22Rv1 (cell line): ENCODE data around the gene ARMC9.

Source experiments
- ZFX ChIP-seq: fragments of 450-650 bp; IDR thresholded peaks from 2 replicates; pipeline ENCODE4 v1.6.1; 2017; ENCODE audit warnings: antibody characterized with exemption, borderline replicate concordance
- TF ChIP-seq, protein P1 (sequence below): fragments of 450-650 bp; IDR thresholded peaks from 2 replicates; pipeline ENCODE4 v1.5.1; 2017; ENCODE audit warnings: mild to moderate bottlenecking

DNA sequence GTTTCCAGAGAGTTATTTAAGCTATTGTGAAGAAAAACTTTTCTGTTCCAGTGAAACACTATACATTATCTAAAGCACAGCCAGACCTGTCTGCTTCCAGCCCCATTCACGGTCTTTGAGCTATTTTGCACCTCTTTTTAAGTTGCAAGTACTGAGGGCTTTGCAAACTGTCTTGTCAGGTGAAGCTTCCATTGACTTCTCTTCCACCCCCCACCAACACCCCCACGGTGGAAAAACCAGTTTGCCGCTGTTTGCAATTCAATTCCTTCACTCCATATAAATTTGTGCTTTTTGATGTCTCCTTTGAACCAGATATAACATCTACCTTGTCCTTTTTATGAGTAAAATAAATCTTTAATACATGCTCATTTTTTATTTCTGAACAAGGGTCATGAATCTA, 212.8 kb downstream of the ARMC9 start:
- TF ChIP-seq, protein P1, sequence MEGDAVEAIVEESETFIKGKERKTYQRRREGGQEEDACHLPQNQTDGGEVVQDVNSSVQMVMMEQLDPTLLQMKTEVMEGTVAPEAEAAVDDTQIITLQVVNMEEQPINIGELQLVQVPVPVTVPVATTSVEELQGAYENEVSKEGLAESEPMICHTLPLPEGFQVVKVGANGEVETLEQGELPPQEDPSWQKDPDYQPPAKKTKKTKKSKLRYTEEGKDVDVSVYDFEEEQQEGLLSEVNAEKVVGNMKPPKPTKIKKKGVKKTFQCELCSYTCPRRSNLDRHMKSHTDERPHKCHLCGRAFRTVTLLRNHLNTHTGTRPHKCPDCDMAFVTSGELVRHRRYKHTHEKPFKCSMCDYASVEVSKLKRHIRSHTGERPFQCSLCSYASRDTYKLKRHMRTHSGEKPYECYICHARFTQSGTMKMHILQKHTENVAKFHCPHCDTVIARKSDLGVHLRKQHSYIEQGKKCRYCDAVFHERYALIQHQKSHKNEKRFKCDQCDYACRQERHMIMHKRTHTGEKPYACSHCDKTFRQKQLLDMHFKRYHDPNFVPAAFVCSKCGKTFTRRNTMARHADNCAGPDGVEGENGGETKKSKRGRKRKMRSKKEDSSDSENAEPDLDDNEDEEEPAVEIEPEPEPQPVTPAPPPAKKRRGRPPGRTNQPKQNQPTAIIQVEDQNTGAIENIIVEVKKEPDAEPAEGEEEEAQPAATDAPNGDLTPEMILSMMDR: no peak
- TF ChIP-seq ZFX: no peak
